WTC11 (cell line): ENCODE results near the gene SIK2. TPM values are rescaled to one million over a fixed set of nuclear protein-coding genes. Genes with fewer than 3 reads are reported as not detected.
A peak's percentile ranks its signal among the peaks of the same experiment; 100 is the strongest.

Source experiments
- ATAC-seq: fragments of 200-7000 bp; cut with Tn5 transposase; 2 replicates; pipeline ENCODE4 v1.10.0; 2021; ENCODE audit warnings: mild to moderate bottlenecking, moderate library complexity
- CTCF ChIA-PET: fragments of 300-600 bp; sonication (Branson Sonifier 250); formaldehyde crosslinking; loops from one replicate; lab custom pipeline; 2021; ENCODE audit warnings: antibody characterized with exemption; lab: Charles Lee
- POLR2A ChIA-PET: fragments of 350-600 bp; sonication (Branson Sonifier 250); formaldehyde crosslinking; loops from one replicate; lab custom pipeline; 2021; ENCODE audit warnings: antibody characterized with exemption; lab: Charles Lee
- DNase-seq: peaks from one replicate; pipeline ENCODE4 v3.0.0; 2021; ENCODE audit warnings: low spot score
- H3K27ac Mint-ChIP-seq: 2 replicates; pipeline ENCODE4 v1.8.0; 2021; ENCODE audit warnings: mixed read lengths
- H3K27me3 Mint-ChIP-seq: 2 replicates; pipeline ENCODE4 v1.8.0; 2021; ENCODE audit warnings: low read depth, mild to moderate bottlenecking, moderate library complexity, mixed read lengths
- H3K36me3 Mint-ChIP-seq: 2 replicates; pipeline ENCODE4 v1.8.0; 2021; ENCODE audit warnings: mixed read lengths
- H3K4me1 Mint-ChIP-seq: 2 replicates; pipeline ENCODE4 v1.8.0; 2022; ENCODE audit warnings: mixed read lengths
- H3K4me3 Mint-ChIP-seq: 2 replicates; pipeline ENCODE4 v1.8.0; 2021; ENCODE audit warnings: mild to moderate bottlenecking, moderate library complexity, mixed read lengths
- H3K9me3 Mint-ChIP-seq: 2 replicates; pipeline ENCODE4 v1.8.0; 2021; ENCODE audit warnings: mixed read lengths
- ARID4B ChIP-seq: sonication (generic); formaldehyde crosslinking; IDR thresholded peaks from 2 replicates; pipeline ENCODE4 v1.8.0; 2023; ENCODE audit warnings: missing genetic modification reagents, mild to moderate bottlenecking, borderline replicate concordance
- E2F1 ChIP-seq: sonication (generic); formaldehyde crosslinking; IDR thresholded peaks from 2 replicates; pipeline ENCODE4 v1.8.0; 2022; ENCODE audit warnings: mild to moderate bottlenecking, missing genetic modification reagents
- EMX1 ChIP-seq: fragments of 250-450 bp; sonication (Bioruptor Pico); IDR thresholded peaks from 2 replicates; pipeline ENCODE4 v1.8.0; 2021; ENCODE audit warnings: mild to moderate bottlenecking
- GRHL2 ChIP-seq: fragments of 250-450 bp; sonication (Bioruptor Pico); IDR thresholded peaks from 2 replicates; pipeline ENCODE4 v1.8.0; 2022; ENCODE audit warnings: mild to moderate bottlenecking, moderate library complexity; ENCODE audit not compliant: insufficient replicate concordance, severe bottlenecking
- KAT7 ChIP-seq: sonication (generic); formaldehyde crosslinking; IDR thresholded peaks from 2 replicates; pipeline ENCODE4 v1.8.1; 2023; ENCODE audit warnings: missing genetic modification reagents, mild to moderate bottlenecking, borderline replicate concordance
- NFYB ChIP-seq: sonication (generic); formaldehyde crosslinking; conservative IDR thresholded peaks from 2 replicates; pipeline ENCODE4 v1.8.0; 2022; ENCODE audit warnings: low read depth, missing genetic modification reagents
- NR1H2 ChIP-seq: sonication (generic); formaldehyde crosslinking; IDR thresholded peaks from 2 replicates; pipeline ENCODE4 v1.9.0; 2021; ENCODE audit warnings: mild to moderate bottlenecking, moderate library complexity, missing genetic modification reagents
- NR2C2 ChIP-seq: sonication (generic); formaldehyde crosslinking; IDR thresholded peaks from 2 replicates; pipeline ENCODE4 v1.8.0; 2022; ENCODE audit warnings: mild to moderate bottlenecking, missing genetic modification reagents
- NR3C1 ChIP-seq: sonication (generic); formaldehyde crosslinking; conservative IDR thresholded peaks from 2 replicates; pipeline ENCODE4 v1.8.1; 2023; ENCODE audit warnings: low read depth, mild to moderate bottlenecking, missing genetic modification reagents
- RORB ChIP-seq: fragments of 250-450 bp; sonication (Bioruptor Pico); IDR thresholded peaks from 2 replicates; pipeline ENCODE4 v1.9.0; 2021; ENCODE audit warnings: mild to moderate bottlenecking
- SMAD3 ChIP-seq: sonication (generic); formaldehyde crosslinking; IDR thresholded peaks from 2 replicates; pipeline ENCODE4 v1.8.0; 2022; ENCODE audit warnings: missing genetic modification reagents, mild to moderate bottlenecking, borderline replicate concordance
- TEAD4 ChIP-seq: sonication (generic); formaldehyde crosslinking; IDR thresholded peaks from 2 replicates; pipeline ENCODE4 v1.8.0; 2022; ENCODE audit warnings: mild to moderate bottlenecking, missing genetic modification reagents
- ZNF219 ChIP-seq: sonication (generic); formaldehyde crosslinking; IDR thresholded peaks from 2 replicates; pipeline ENCODE4 v1.8.0; 2023; ENCODE audit warnings: missing genetic modification reagents, mild to moderate bottlenecking, borderline replicate concordance
- ZNF416 ChIP-seq: fragments of 250-450 bp; sonication (Bioruptor Pico); IDR thresholded peaks from 2 replicates; pipeline ENCODE4 v1.9.0; 2021; ENCODE audit warnings: mild to moderate bottlenecking, inconsistent platforms
- total RNA-seq: library from RNA; stranded (reverse); gene quantifications from 3 replicates; pipeline ENCODE4 v1.2.3, GENCODE V29; 2021
- TF ChIP-seq, protein P1 (sequence below): sonication (generic); formaldehyde crosslinking; IDR thresholded peaks from 2 replicates; pipeline ENCODE4 v1.8.0; 2023; ENCODE audit warnings: missing genetic modification reagents
- TF ChIP-seq, protein P2 (sequence below): sonication (generic); formaldehyde crosslinking; IDR thresholded peaks from 2 replicates; pipeline ENCODE4 v1.8.1; 2022; ENCODE audit warnings: mild to moderate bottlenecking, moderate library complexity, missing genetic modification reagents
- TF ChIP-seq, protein P3 (sequence below): fragments of 250-450 bp; sonication (Bioruptor Pico); IDR thresholded peaks from 2 replicates; pipeline ENCODE4 v2.1.2; 2022; ENCODE audit warnings: mild to moderate bottlenecking, moderate library complexity
- TF ChIP-seq, protein P4 (sequence below): sonication (generic); formaldehyde crosslinking; IDR thresholded peaks from 2 replicates; pipeline ENCODE4 v1.8.0; 2022; ENCODE audit warnings: mild to moderate bottlenecking, missing genetic modification reagents

Gene SIK2
- total RNA-seq, 1 experiment from 2014 or later, result 7.2 TPM

DNA sequence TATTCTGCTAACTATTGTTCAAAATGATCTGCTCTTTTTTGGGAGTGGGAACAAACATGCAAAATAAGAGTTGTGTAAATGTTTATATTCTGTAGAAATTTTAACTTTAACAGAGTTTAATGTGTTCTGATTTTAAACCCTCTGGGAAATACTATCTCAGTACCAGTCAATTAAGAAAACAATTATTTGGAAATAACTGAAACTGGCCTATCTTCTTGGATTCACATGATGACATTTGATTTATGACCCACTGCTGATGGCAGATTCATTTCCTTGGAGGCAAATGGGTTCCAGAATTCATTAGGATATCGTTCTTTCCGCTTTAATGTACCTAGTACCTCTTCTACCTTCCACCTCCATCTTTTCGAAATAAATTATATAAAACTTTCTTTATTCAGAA is 5.5 kb downstream of the SIK2 start (continued):
- no peak for TF ChIP-seq ZNF416
- no peak for TF ChIP-seq NR1H2 (CRISPR knock-in tag)
- TF ChIP-seq, all 79 proteins: peak for 0

DNA sequence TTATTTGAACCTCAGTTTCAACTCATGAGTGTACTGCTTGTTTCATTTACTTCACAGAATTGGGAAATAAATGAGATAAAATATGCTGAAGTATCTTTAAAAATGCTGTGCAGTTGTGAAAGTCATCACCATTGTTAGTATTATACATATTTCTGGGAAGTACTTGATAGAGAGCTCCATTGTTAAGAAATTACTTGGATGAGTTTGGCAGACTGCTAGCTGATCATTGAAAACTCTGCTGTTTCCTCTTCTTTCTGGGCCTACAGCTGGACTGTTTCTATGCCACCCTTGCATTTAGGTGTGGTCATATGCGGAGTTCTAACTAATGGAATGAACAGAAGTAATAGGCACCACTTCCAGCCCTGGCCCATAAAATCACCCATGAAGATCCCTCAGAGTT is 10.0 kb downstream of the SIK2 start:
- no peaks in the 10 kb centered on the region for H3K27me3 Mint-ChIP-seq
- no peak for TF ChIP-seq EMX1 (CRISPR knock-in tag)
- no peak for TF ChIP-seq GRHL2 (CRISPR knock-in tag)
- TF ChIP-seq, protein P1, sequence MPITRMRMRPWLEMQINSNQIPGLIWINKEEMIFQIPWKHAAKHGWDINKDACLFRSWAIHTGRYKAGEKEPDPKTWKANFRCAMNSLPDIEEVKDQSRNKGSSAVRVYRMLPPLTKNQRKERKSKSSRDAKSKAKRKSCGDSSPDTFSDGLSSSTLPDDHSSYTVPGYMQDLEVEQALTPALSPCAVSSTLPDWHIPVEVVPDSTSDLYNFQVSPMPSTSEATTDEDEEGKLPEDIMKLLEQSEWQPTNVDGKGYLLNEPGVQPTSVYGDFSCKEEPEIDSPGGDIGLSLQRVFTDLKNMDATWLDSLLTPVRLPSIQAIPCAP (CRISPR knock-in tag), result no peak
- no peak for TF ChIP-seq TEAD4 (CRISPR knock-in tag)
- TF ChIP-seq SMAD3 (CRISPR knock-in tag), result no peak
- TF ChIP-seq RORB, result no peak
- no peak for TF ChIP-seq ARID4B (CRISPR knock-in tag)
- TF ChIP-seq KAT7 (CRISPR knock-in tag), result no peak
- TF ChIP-seq E2F1 (CRISPR knock-in tag), result no peak
- TF ChIP-seq, protein P2, sequence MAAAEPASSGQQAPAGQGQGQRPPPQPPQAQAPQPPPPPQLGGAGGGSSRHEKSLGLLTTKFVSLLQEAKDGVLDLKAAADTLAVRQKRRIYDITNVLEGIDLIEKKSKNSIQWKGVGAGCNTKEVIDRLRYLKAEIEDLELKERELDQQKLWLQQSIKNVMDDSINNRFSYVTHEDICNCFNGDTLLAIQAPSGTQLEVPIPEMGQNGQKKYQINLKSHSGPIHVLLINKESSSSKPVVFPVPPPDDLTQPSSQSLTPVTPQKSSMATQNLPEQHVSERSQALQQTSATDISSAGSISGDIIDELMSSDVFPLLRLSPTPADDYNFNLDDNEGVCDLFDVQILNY (CRISPR knock-in tag), result no peak
- TF ChIP-seq, protein P3, sequence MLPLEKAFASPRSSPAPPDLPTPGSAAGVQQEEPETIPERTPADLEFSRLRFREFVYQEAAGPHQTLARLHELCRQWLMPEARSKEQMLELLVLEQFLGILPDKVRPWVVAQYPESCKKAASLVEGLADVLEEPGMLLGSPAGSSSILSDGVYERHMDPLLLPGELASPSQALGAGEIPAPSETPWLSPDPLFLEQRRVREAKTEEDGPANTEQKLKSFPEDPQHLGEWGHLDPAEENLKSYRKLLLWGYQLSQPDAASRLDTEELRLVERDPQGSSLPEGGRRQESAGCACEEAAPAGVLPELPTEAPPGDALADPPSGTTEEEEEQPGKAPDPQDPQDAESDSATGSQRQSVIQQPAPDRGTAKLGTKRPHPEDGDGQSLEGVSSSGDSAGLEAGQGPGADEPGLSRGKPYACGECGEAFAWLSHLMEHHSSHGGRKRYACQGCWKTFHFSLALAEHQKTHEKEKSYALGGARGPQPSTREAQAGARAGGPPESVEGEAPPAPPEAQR (CRISPR knock-in tag), result no peak
- TF ChIP-seq NR1H2 (CRISPR knock-in tag), result no peak
- TF ChIP-seq, protein P4, sequence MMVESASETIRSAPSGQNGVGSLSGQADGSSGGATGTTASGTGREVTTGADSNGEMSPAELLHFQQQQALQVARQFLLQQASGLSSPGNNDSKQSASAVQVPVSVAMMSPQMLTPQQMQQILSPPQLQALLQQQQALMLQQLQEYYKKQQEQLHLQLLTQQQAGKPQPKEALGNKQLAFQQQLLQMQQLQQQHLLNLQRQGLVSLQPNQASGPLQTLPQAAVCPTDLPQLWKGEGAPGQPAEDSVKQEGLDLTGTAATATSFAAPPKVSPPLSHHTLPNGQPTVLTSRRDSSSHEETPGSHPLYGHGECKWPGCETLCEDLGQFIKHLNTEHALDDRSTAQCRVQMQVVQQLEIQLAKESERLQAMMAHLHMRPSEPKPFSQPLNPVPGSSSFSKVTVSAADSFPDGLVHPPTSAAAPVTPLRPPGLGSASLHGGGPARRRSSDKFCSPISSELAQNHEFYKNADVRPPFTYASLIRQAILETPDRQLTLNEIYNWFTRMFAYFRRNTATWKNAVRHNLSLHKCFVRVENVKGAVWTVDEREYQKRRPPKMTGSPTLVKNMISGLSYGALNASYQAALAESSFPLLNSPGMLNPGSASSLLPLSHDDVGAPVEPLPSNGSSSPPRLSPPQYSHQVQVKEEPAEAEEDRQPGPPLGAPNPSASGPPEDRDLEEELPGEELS, result no peak
- no peak for TF ChIP-seq ZNF219 (CRISPR knock-in tag)
- no peak for TF ChIP-seq NR3C1
- TF ChIP-seq NFYB (CRISPR knock-in tag), result no peak
- TF ChIP-seq NR2C2 (CRISPR knock-in tag), result no peak
- TF ChIP-seq, all 79 proteins: peak for 0
- Mint-ChIP-seq H3K4me1 (peaks cover 8% of the 10 kb centered on the region), H3K27ac (peak overlapping the region; percentile 41; the same call in 1 of the 2 replicates), H3K36me3 (no peaks in the 10 kb centered on the region), H3K4me3 (no peak overlapping the region), H3K9me3 (no peaks in the 10 kb centered on the region)
- DNase-seq (no peak), ATAC-seq (no peak)
- POLR2A ChIA-PET, result interaction anchor here (0.5 kb wide), 1 partner anchor 331 kb away, joined by 6 read pairs; no protein-coding TSS in a partner anchor
- CTCF ChIA-PET, result interaction anchor here (0.7 kb wide), 1 partner anchor 26 kb away, joined by 3 read pairs; no protein-coding TSS in a partner anchor
